ENCODE data around the gene UNC80.

DNA sequence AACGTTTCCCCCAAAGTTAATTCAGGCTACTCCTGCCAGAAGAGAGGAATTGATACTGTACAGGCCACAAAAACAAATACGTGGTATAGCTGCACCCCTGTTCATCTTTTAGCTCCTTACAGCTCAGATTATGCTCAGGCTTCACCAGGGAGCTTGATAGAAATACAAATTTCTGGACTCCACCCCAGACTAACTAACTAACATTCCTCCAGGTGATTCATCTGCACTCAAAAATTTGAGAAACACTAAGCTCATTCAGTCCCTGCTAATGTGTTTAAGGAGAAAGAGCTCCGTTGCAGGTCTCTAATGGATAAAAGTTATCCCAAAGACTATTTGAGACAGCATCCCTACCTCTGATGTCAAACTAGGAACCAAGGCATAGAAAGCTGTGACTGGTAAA is 36.8 kb upstream of the UNC80 start:
- TF ChIP-seq JUNB (CRISPR knock-in tag; IDR thresholded peaks at IDR 0.05; ENCODE audit: borderline replicate concordance) (no peak), MAZ (IDR thresholded peaks at IDR 0.05; ENCODE audit: borderline replicate concordance, low read depth, low read length) (no peak), MAZ (CRISPR knock-in tag; IDR thresholded peaks at IDR 0.05; ENCODE audit: low read depth) (no peak), ARNT2 (CRISPR knock-in tag; IDR thresholded peaks at IDR 0.05; ENCODE audit: low read depth) (no peak), ZNF20 (CRISPR knock-in tag; IDR thresholded peaks at IDR 0.05) (no peak), SMC3 (IDR thresholded peaks at IDR 0.05; ENCODE audit: low read length) (no peak), THAP11 (CRISPR knock-in tag; IDR thresholded peaks at IDR 0.05) (no peak), U2AF2 (IDR thresholded peaks at IDR 0.05; ENCODE audit: low read depth, low read length) (no peak), SUZ12 (IDR thresholded peaks at IDR 0.05; ENCODE audit: low read depth, low read length) (no peak)
- TF ChIP-seq, protein P1, sequence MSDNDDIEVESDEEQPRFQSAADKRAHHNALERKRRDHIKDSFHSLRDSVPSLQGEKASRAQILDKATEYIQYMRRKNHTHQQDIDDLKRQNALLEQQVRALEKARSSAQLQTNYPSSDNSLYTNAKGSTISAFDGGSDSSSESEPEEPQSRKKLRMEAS (IDR thresholded peaks at IDR 0.05) = no peak
- TF ChIP-seq, protein P2, sequence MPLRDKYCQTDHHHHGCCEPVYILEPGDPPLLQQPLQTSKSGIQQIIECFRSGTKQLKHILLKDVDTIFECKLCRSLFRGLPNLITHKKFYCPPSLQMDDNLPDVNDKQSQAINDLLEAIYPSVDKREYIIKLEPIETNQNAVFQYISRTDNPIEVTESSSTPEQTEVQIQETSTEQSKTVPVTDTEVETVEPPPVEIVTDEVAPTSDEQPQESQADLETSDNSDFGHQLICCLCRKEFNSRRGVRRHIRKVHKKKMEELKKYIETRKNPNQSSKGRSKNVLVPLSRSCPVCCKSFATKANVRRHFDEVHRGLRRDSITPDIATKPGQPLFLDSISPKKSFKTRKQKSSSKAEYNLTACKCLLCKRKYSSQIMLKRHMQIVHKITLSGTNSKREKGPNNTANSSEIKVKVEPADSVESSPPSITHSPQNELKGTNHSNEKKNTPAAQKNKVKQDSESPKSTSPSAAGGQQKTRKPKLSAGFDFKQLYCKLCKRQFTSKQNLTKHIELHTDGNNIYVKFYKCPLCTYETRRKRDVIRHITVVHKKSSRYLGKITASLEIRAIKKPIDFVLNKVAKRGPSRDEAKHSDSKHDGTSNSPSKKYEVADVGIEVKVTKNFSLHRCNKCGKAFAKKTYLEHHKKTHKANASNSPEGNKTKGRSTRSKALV (CRISPR knock-in tag; IDR thresholded peaks at IDR 0.05) = no peak
- TF ChIP-seq, protein P3, sequence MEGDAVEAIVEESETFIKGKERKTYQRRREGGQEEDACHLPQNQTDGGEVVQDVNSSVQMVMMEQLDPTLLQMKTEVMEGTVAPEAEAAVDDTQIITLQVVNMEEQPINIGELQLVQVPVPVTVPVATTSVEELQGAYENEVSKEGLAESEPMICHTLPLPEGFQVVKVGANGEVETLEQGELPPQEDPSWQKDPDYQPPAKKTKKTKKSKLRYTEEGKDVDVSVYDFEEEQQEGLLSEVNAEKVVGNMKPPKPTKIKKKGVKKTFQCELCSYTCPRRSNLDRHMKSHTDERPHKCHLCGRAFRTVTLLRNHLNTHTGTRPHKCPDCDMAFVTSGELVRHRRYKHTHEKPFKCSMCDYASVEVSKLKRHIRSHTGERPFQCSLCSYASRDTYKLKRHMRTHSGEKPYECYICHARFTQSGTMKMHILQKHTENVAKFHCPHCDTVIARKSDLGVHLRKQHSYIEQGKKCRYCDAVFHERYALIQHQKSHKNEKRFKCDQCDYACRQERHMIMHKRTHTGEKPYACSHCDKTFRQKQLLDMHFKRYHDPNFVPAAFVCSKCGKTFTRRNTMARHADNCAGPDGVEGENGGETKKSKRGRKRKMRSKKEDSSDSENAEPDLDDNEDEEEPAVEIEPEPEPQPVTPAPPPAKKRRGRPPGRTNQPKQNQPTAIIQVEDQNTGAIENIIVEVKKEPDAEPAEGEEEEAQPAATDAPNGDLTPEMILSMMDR (CRISPR knock-in tag; IDR thresholded peaks at IDR 0.05) = no peak
- TF ChIP-seq, protein P4, sequence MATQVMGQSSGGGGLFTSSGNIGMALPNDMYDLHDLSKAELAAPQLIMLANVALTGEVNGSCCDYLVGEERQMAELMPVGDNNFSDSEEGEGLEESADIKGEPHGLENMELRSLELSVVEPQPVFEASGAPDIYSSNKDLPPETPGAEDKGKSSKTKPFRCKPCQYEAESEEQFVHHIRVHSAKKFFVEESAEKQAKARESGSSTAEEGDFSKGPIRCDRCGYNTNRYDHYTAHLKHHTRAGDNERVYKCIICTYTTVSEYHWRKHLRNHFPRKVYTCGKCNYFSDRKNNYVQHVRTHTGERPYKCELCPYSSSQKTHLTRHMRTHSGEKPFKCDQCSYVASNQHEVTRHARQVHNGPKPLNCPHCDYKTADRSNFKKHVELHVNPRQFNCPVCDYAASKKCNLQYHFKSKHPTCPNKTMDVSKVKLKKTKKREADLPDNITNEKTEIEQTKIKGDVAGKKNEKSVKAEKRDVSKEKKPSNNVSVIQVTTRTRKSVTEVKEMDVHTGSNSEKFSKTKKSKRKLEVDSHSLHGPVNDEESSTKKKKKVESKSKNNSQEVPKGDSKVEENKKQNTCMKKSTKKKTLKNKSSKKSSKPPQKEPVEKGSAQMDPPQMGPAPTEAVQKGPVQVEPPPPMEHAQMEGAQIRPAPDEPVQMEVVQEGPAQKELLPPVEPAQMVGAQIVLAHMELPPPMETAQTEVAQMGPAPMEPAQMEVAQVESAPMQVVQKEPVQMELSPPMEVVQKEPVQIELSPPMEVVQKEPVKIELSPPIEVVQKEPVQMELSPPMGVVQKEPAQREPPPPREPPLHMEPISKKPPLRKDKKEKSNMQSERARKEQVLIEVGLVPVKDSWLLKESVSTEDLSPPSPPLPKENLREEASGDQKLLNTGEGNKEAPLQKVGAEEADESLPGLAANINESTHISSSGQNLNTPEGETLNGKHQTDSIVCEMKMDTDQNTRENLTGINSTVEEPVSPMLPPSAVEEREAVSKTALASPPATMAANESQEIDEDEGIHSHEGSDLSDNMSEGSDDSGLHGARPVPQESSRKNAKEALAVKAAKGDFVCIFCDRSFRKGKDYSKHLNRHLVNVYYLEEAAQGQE (IDR thresholded peaks at IDR 0.05; ENCODE audit: borderline replicate concordance in 1 of 2, low read depth in 1 of 2, low read length in 2 of 2) = no peak
